ENCODE measurements around the gene DIP2C. TPM values are rescaled to one million over a fixed set of nuclear protein-coding genes. Genes with fewer than 3 reads are reported as not detected.
"Not testable (repeated sequence)": the region's sequence is repeated elsewhere in the genome, so short reads cannot be mapped to it uniquely, and the experiment has no call there.

The DIP2C gene
- total RNA-seq, 1 experiment from 2014 or later, result 11.4 TPM

DNA sequence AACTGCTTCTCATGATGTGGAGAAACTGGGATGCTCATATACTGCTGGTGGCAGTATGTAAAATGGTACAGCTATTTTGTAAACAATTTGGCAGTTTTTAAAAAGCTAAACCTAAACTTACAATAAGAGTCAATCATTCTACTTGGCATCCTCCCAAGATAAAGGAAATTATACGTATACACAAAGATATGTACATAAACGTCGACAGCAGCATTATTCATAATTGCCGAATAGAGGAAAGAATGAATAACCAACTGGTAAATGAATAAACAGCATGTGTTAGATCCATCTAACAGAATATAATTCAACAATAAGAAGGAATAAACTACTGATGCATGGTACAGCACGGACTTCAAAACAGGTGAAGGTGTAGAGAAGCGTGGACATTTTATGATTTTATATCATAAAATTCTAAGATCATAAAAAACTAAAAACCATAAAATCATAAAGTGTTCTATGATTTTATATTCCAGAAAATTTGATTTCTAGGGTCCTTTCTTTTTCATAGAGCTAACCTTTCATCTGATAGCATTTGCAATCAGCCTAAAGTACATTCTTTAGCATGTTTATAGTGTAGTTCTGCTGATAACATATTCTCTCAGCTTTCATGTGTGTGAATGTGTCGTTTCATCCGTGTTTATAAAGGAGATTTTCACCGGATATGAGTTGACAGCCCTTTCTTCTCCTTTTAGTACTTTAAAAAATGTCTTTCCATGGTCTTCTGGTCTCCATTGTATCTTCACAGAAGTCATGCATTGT lies 261.5 kb downstream of the DIP2C start:
- peaks cover 6% of the 10 kb centered on the region for H3K36me3 Mint-ChIP-seq (ENCODE audit: insufficient read depth, unreplicated experiment)
- ChIA-PET POLR2A (no interaction called here), CTCF (no interaction called here)
- Histone ChIP-seq H3K27me3 (replicated peaks; ENCODE audit: control insufficient read depth, insufficient read depth, low read length) (no peaks in the 10 kb centered on the region), H3K36me3 (ENCODE audit: control insufficient read depth, insufficient read depth, low read length) (no peaks in the 10 kb centered on the region), H3K4me3 (ENCODE audit: low read depth, low read length) (no peak overlapping the region), H3K9me3 (peaks cover 3% of the 10 kb centered on the region; the same call in 1 of the 2 replicates), H3K4me1 (no peaks in the 10 kb centered on the region)
- no peak overlapping the region for H3K4me3 Mint-ChIP-seq (ENCODE audit: unreplicated experiment)
- H3K27ac Mint-ChIP-seq (ENCODE audit: unreplicated experiment), result no peak overlapping the region
- H3K27me3 Mint-ChIP-seq (ENCODE audit: insufficient read depth, unreplicated experiment), result no peaks in the 10 kb centered on the region
- no peaks in the 10 kb centered on the region for H3K4me1 Mint-ChIP-seq (ENCODE audit: low read depth, unreplicated experiment)
- H3K9me3 Mint-ChIP-seq (ENCODE audit: unreplicated experiment), result no peaks in the 10 kb centered on the region
- BruUV-seq (replicated peaks), result no TSS peak
- DNase-seq, result no peak
- intact Hi-C loops (cut with micrococcal nuclease; ENCODE audit: unreplicated experiment), result no loop called here
- TF ChIP-seq, protein P1, sequence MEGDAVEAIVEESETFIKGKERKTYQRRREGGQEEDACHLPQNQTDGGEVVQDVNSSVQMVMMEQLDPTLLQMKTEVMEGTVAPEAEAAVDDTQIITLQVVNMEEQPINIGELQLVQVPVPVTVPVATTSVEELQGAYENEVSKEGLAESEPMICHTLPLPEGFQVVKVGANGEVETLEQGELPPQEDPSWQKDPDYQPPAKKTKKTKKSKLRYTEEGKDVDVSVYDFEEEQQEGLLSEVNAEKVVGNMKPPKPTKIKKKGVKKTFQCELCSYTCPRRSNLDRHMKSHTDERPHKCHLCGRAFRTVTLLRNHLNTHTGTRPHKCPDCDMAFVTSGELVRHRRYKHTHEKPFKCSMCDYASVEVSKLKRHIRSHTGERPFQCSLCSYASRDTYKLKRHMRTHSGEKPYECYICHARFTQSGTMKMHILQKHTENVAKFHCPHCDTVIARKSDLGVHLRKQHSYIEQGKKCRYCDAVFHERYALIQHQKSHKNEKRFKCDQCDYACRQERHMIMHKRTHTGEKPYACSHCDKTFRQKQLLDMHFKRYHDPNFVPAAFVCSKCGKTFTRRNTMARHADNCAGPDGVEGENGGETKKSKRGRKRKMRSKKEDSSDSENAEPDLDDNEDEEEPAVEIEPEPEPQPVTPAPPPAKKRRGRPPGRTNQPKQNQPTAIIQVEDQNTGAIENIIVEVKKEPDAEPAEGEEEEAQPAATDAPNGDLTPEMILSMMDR (IDR thresholded peaks at IDR 0.05; ENCODE audit: insufficient read depth in 1 of 2, low read depth in 1 of 2, low read length in 1 of 2, severe bottlenecking in 1 of 2, unreplicated experiment in 1 of 2), result no peak

DNA sequence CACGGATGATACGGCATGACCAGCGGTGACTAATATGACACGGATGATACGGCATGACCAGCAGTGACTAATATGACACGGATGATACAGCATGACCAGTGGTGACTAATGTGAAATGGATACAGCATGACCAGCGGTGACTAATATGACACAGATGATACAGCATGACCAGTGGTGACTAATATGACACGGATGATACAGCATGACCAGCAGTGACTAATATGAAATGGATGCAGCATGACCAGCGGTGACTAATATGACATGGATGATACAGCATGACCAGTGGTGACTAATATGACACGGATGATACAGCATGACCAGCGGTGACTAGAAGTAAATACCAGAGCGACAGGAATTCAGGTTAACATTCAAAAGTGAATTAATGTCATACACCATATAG lies 264.1 kb downstream of the DIP2C start:
- BruUV-seq (replicated peaks); H3K4me1 Mint-ChIP-seq (ENCODE audit: low read depth, unreplicated experiment); H3K27me3 ChIP-seq (replicated peaks; ENCODE audit: control insufficient read depth, insufficient read depth, low read length); CTCF ChIA-PET; H3K27ac Mint-ChIP-seq (ENCODE audit: unreplicated experiment); H3K36me3 ChIP-seq (ENCODE audit: control insufficient read depth, insufficient read depth, low read length); H3K36me3 Mint-ChIP-seq (ENCODE audit: insufficient read depth, unreplicated experiment); H3K4me3 ChIP-seq (ENCODE audit: low read depth, low read length); H3K9me3 ChIP-seq; intact Hi-C loops (cut with micrococcal nuclease; ENCODE audit: unreplicated experiment); POLR2A ChIA-PET; DNase-seq; H3K4me1 ChIP-seq; H3K9me3 Mint-ChIP-seq (ENCODE audit: unreplicated experiment); H3K4me3 Mint-ChIP-seq (ENCODE audit: unreplicated experiment); H3K27me3 Mint-ChIP-seq (ENCODE audit: insufficient read depth, unreplicated experiment): not testable (repeated sequence)

DNA sequence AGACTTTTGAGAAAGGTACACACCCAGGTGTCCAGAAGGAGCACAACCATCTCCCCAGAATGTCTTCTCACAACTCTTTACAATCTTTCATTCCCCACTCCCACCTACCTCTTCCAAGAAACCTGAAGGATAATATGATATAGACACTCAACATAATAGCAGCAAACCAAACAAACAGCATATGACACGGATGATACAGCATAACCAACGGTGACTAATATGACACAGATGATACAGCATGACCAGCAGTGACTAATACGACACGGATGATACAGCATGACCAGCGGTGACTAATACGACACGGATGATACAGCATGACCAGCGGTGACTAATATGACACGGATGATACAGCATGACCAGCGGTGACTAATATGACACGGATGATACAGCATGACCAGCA lies 264.7 kb downstream of the DIP2C start:
- H3K36me3 Mint-ChIP-seq (ENCODE audit: insufficient read depth, unreplicated experiment); POLR2A ChIA-PET; intact Hi-C loops (cut with micrococcal nuclease; ENCODE audit: unreplicated experiment); DNase-seq; H3K4me3 ChIP-seq (ENCODE audit: low read depth, low read length); H3K27me3 Mint-ChIP-seq (ENCODE audit: insufficient read depth, unreplicated experiment); H3K4me1 ChIP-seq; CTCF ChIA-PET; H3K4me1 Mint-ChIP-seq (ENCODE audit: low read depth, unreplicated experiment); H3K27me3 ChIP-seq (replicated peaks; ENCODE audit: control insufficient read depth, insufficient read depth, low read length); H3K4me3 Mint-ChIP-seq (ENCODE audit: unreplicated experiment); H3K27ac Mint-ChIP-seq (ENCODE audit: unreplicated experiment); H3K36me3 ChIP-seq (ENCODE audit: control insufficient read depth, insufficient read depth, low read length); H3K9me3 Mint-ChIP-seq (ENCODE audit: unreplicated experiment); BruUV-seq (replicated peaks); H3K9me3 ChIP-seq: not testable (repeated sequence)

DNA sequence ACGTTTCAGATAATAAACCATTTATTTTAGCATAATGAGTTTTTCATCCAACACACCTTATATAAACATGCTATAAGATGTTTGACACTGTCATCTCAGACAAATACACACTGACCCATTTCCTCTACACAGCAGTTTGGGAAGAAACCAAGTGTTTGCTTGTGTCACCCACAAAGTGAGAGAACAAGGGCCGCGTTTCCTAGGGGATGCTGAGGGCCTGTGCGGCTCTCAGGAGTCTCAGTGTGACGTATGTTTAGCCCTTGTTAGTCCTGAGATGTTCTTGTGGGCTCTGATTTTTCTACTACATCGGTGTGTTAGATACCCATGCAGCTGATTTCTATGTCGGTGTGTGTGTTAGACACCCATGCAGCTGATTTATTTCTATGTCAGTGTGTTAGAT lies 266.3 kb downstream of the DIP2C start:
- H3K4me3 ChIP-seq (ENCODE audit: low read depth, low read length), result no peak overlapping the region
- POLR2A ChIA-PET, result no interaction called here
- Mint-ChIP-seq H3K9me3 (ENCODE audit: unreplicated experiment) (no peaks in the 10 kb centered on the region), H3K4me1 (ENCODE audit: low read depth, unreplicated experiment) (no peaks in the 10 kb centered on the region), H3K27ac (ENCODE audit: unreplicated experiment) (no peak overlapping the region), H3K36me3 (ENCODE audit: insufficient read depth, unreplicated experiment) (peaks cover 6% of the 10 kb centered on the region), H3K27me3 (ENCODE audit: insufficient read depth, unreplicated experiment) (no peaks in the 10 kb centered on the region), H3K4me3 (ENCODE audit: unreplicated experiment) (no peak overlapping the region)
- TF ChIP-seq, protein P1 (IDR thresholded peaks at IDR 0.05; ENCODE audit: insufficient read depth in 1 of 2, low read depth in 1 of 2, low read length in 1 of 2, severe bottlenecking in 1 of 2, unreplicated experiment in 1 of 2), result no peak
- no peak for DNase-seq
- H3K9me3 ChIP-seq, result no peaks in the 10 kb centered on the region
- no peaks in the 10 kb centered on the region for H3K4me1 ChIP-seq
- H3K36me3 ChIP-seq (ENCODE audit: control insufficient read depth, insufficient read depth, low read length), result no peaks in the 10 kb centered on the region; the same call in 1 of the 2 replicates
- intact Hi-C loops (cut with micrococcal nuclease; ENCODE audit: unreplicated experiment), result no loop called here
- no peaks in the 10 kb centered on the region for H3K27me3 ChIP-seq (replicated peaks; ENCODE audit: control insufficient read depth, insufficient read depth, low read length)
- BruUV-seq (replicated peaks), result no TSS peak
- CTCF ChIA-PET, result no interaction called here
